Upper lobe of left lung (tissue), 4 donors: ENCODE results near the gene MAP3K10.

Experiments
- EP300 ChIP-seq, 4 donors: sonication (generic); formaldehyde crosslinking; IDR thresholded peaks; one replicate each; pipeline ENCODE4 v1.5.1; 2017; ENCODE audit warnings: antibody characterized with exemption in 4 of 4, control low read depth in 2 of 4
- POLR2A ChIP-seq, 4 donors: fragments of 450-650 bp; IDR thresholded peaks; one replicate each; pipeline ENCODE4 v1.5.1; 2016 to 2017; ENCODE audit warnings: antibody characterized with exemption in 4 of 4, mild to moderate bottlenecking in 2 of 4
- POLR2AphosphoS5 ChIP-seq, 2 donors: sonication (generic); formaldehyde crosslinking; IDR thresholded peaks; one replicate each; pipeline ENCODE4 v1.5.1; 2017; ENCODE audit warnings: antibody characterized with exemption in 2 of 2
- TF ChIP-seq, protein P1 (sequence below), 6 experiments: fragments of 450-650 bp in 4 of 6; fragments of 200-600 bp in 2 of 6; sonication (generic) in 2 of 6; IDR thresholded peaks; one replicate each; pipeline ENCODE4 v1.5.1; 2016 to 2019; ENCODE audit warnings: antibody characterized with exemption in 6 of 6

DNA sequence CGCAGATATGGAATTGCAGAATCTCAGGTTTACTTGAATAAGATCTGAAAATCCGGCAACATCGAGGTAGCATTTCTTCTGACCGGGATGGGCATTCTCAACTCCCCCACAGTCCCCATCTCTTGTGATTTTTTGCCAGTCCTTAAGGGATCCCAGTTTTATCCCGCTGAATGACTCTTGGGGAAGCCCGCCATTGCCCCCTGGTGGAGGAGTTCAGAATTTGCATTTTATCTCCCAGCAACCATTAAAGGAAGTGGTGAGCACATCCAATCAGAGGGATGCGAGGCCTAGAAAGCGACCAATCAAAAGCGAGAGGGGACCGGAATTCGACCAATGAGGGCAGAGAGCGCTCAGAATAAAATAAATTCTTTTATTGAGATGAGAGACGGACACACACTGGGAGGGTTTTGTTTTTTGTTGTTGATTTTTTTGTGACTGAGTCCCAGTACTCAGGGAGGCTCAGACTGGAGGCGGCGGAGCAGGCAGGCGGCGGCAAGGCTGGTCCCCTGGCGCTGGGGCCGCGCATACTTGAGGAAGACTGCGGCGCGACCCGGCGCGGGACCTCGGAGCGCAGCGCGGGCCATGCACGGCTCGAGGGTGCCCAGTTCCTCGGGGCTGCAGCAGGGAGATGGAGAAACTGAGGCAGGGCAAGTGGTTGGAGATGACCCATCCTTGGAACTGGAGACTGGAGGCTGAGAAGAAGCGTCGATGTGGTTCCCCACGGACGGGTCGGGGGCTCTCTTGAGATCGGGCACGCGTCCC lies 30.8 kb downstream of the MAP3K10 start:
- TF ChIP-seq, protein P1, sequence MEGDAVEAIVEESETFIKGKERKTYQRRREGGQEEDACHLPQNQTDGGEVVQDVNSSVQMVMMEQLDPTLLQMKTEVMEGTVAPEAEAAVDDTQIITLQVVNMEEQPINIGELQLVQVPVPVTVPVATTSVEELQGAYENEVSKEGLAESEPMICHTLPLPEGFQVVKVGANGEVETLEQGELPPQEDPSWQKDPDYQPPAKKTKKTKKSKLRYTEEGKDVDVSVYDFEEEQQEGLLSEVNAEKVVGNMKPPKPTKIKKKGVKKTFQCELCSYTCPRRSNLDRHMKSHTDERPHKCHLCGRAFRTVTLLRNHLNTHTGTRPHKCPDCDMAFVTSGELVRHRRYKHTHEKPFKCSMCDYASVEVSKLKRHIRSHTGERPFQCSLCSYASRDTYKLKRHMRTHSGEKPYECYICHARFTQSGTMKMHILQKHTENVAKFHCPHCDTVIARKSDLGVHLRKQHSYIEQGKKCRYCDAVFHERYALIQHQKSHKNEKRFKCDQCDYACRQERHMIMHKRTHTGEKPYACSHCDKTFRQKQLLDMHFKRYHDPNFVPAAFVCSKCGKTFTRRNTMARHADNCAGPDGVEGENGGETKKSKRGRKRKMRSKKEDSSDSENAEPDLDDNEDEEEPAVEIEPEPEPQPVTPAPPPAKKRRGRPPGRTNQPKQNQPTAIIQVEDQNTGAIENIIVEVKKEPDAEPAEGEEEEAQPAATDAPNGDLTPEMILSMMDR (IDR thresholded peaks at IDR 0.05): peak; percentile 79 to 90 (median 86)
- no peak for TF ChIP-seq POLR2AphosphoS5 (IDR thresholded peaks at IDR 0.05)
- no peak for TF ChIP-seq POLR2A (IDR thresholded peaks at IDR 0.05)
- TF ChIP-seq EP300 (IDR thresholded peaks at IDR 0.05): no peak
